ENCODE data around the gene RAE1.
"Not testable (repeated sequence)": the region's sequence is repeated elsewhere in the genome, so short reads cannot be mapped to it uniquely, and the experiment has no call there.

- TF ChIP-seq POLR2A (IDR thresholded peaks at IDR 0.05); CTCF (IDR thresholded peaks at IDR 0.05); POLR2AphosphoS5 (IDR thresholded peaks at IDR 0.05; ENCODE audit: insufficient read depth in 1 of 2, low read depth in 1 of 2): not testable (repeated sequence)
These were observed 371 bp upstream of the RAE1 start for GRCh38 chr20:57350726-57351041.

Measured in vagina (tissue), 2 donors.